K562 (cell line): ENCODE results near the gene HOTAIR. TPM values are rescaled to one million over a fixed set of nuclear protein-coding genes. Genes with fewer than 3 reads are reported as not detected.

Experiments used
- MAFG ChIP-seq: fragments of 450-650 bp; conservative IDR thresholded peaks from 2 replicates; pipeline ENCODE4 v1.6.1; 2016; ENCODE audit warnings: missing genetic modification characterization, missing compliant biosample characterization
- MYC ChIP-seq, 2 experiments: fragments of 250-450 bp in 1 of 2; sonication (Bioruptor Pico) in 1 of 2; IDR thresholded peaks; 2 replicates each; pipeline versions ENCODE4 v1.5.1 to v1.6.1; 2012 to 2021; ENCODE audit warnings: low read depth in 2 of 2, borderline replicate concordance in 1 of 2, improper control_type of control experiment in 1 of 2, low read length in 1 of 2, mild to moderate bottlenecking in 1 of 2, moderate library complexity in 1 of 2
- NFXL1 ChIP-seq: fragments of 450-650 bp; formaldehyde crosslinking; IDR thresholded peaks from 2 replicates; pipeline ENCODE4 v1.4.0; 2021; ENCODE audit warnings: mild to moderate bottlenecking
- RFX1 ChIP-seq: fragments of 450-650 bp; IDR thresholded peaks from 2 replicates; pipeline ENCODE4 v1.6.1; 2016; ENCODE audit warnings: mild to moderate bottlenecking, moderate library complexity
- TCF3 ChIP-seq: sonication (generic); formaldehyde crosslinking; IDR thresholded peaks from 2 replicates; pipeline ENCODE4 v1.4.0; 2020; ENCODE audit warnings: mild to moderate bottlenecking, missing genetic modification reagents
- THRAP3 ChIP-seq: fragments of 450-650 bp; IDR thresholded peaks from 2 replicates; pipeline ENCODE4 v1.6.1; 2016; ENCODE audit warnings: mild to moderate bottlenecking, inconsistent platforms, borderline replicate concordance
- WHSC1 ChIP-seq: IDR thresholded peaks from one replicate; pipeline ENCODE4 v1.6.1; 2012; ENCODE audit warnings: low read length, control low read depth, inconsistent platforms
- ZNF239 ChIP-seq: fragments of 250-450 bp; sonication (Bioruptor Pico); IDR thresholded peaks from 2 replicates; pipeline ENCODE4 v1.4.0; 2020; ENCODE audit warnings: mild to moderate bottlenecking
- ZNF384 ChIP-seq: IDR thresholded peaks from 2 replicates; pipeline ENCODE4 v1.6.1; 2012; ENCODE audit warnings: low read depth, low read length, improper control_type of control experiment
- polyA plus RNA-seq, 8 experiments: library from polyadenylated mRNA; depleted of rRNA in 4 of 8; stranded (reverse) in 5 of 8; unstranded in 3 of 8; fragments of >200 nt; fragmentation: Nextera tagmentation in 2 of 8; fragmentation: Illumina TruSeq in 1 of 8; extraction: Ambion mirVana in 2 of 8; extraction: Trizol in 1 of 8; gene quantifications; 2 replicates each; pipeline versions ENCODE4 v1.2.1 to v1.2.3, GENCODE V29; 2011 to 2014; ENCODE audit warnings: inconsistent platforms in 1 of 8, missing spikeins in 1 of 8
- total RNA-seq, 7 experiments: library from RNA; depleted of rRNA in 6 of 7; stranded (reverse); fragments of >200 nt in 6 of 7; fragmentation: Illumina TruSeq in 2 of 7; extraction: Trizol in 2 of 7; gene quantifications; 2 replicates each; pipeline versions ENCODE4 v1.2.1 to v1.2.3, GENCODE V29; 2011 to 2021; ENCODE audit warnings: low replicate concordance in 1 of 7
- TF ChIP-seq, protein P1 (sequence below): fragments of 450-650 bp; IDR thresholded peaks from 2 replicates; pipeline ENCODE4 v1.6.1; 2016; ENCODE audit warnings: borderline replicate concordance

Gene HOTAIR
- total and polyA plus RNA-seq, 9 of the 15 experiments (the other 6 are each of a cell fraction or from before 2014, with no cell fraction given), result 0.04 TPM; not detected in 8

DNA sequence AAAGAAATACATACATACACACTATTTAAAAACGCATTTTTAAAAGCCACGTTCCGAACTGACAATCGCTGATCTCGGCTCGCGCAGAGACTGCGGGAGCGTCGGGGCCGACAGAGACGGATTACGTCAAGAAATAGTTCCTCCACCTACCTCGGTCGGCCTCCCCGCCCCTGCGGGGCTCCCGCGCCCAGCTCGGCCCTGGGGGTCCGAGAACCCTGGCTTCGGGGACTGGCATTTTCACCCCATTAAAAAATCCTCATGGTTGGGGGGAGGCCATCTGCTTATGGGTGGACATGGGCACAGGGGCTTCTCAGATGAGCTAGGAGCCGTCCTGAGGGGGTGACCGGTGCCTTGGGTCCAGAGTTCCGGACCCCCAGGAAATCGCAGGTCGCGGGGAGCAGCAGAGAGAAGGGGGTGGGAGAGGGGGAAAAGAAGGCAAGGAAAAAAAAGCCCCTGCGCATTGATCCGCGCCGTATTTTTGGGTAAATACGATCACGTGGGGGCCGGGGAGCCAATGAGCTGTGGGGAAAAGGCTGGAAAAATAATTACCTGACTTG lies 24.9 kb upstream of the HOTAIR start (continued):
- TF ChIP-seq THRAP3 (no peak), RFX1 (no peak), MAFG (tag) (no peak), ZNF384 (peak; percentile 37; the same call in 1 of the 2 replicates), TCF3 (CRISPR knock-in tag) (no peak), NFXL1 (CRISPR knock-in tag) (no peak), ZNF239 (no peak), MYC (IDR thresholded peaks at IDR 0.05; ENCODE audit: low read depth, low read length) (no peak), MYC (CRISPR knock-in tag; IDR thresholded peaks at IDR 0.05; ENCODE audit: borderline replicate concordance, low read depth) (0 out of 2 replicates have a peak, but pooled peaks have one; percentile 41), WHSC1 (no peak)
- TF ChIP-seq, protein P1, sequence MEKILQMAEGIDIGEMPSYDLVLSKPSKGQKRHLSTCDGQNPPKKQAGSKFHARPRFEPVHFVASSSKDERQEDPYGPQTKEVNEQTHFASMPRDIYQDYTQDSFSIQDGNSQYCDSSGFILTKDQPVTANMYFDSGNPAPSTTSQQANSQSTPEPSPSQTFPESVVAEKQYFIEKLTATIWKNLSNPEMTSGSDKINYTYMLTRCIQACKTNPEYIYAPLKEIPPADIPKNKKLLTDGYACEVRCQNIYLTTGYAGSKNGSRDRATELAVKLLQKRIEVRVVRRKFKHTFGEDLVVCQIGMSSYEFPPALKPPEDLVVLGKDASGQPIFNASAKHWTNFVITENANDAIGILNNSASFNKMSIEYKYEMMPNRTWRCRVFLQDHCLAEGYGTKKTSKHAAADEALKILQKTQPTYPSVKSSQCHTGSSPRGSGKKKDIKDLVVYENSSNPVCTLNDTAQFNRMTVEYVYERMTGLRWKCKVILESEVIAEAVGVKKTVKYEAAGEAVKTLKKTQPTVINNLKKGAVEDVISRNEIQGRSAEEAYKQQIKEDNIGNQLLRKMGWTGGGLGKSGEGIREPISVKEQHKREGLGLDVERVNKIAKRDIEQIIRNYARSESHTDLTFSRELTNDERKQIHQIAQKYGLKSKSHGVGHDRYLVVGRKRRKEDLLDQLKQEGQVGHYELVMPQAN, result peak; percentile 34; the same call in 1 of the 2 replicates
